A673 (cell line): ENCODE results near the gene KCNK5.

Experiments used
- EZH2 ChIP-seq: fragments of 200-600 bp; sonication (generic); IDR thresholded peaks from 2 replicates; pipeline ENCODE4 v1.6.1; 2017; ENCODE audit warnings: borderline replicate concordance, low read depth, mild to moderate bottlenecking, mixed read lengths, antibody characterized with exemption, low read length; ENCODE audit not compliant: poor library complexity, severe bottlenecking
- TF ChIP-seq, protein P1 (sequence below): fragments of 300-800, 200-600 bp; sonication (generic); conservative IDR thresholded peaks from 2 replicates; pipeline ENCODE4 v1.5.1; 2017; ENCODE audit warnings: low read depth, mild to moderate bottlenecking, antibody characterized with exemption, low read length, moderate library complexity, mixed read lengths

DNA sequence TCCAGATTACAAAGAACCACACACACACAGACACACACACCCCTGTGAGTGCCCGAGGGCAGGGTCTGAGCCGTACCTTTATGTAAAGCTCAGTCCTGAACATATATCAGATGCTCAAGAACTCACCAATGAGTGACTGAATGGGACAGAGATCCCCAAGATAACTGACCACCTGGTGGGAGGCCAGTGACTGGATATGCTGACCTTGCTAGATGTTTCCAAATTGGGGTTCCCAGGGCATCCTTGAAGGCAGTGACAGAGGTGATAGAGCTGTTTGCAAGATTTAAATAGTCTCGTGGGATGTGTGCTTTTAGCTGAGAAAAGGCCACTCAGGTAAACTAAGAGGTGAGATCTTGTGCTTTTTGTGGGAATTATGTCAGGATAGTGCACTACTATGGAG, 45.6 kb upstream of the KCNK5 start:
- TF ChIP-seq, protein P1, sequence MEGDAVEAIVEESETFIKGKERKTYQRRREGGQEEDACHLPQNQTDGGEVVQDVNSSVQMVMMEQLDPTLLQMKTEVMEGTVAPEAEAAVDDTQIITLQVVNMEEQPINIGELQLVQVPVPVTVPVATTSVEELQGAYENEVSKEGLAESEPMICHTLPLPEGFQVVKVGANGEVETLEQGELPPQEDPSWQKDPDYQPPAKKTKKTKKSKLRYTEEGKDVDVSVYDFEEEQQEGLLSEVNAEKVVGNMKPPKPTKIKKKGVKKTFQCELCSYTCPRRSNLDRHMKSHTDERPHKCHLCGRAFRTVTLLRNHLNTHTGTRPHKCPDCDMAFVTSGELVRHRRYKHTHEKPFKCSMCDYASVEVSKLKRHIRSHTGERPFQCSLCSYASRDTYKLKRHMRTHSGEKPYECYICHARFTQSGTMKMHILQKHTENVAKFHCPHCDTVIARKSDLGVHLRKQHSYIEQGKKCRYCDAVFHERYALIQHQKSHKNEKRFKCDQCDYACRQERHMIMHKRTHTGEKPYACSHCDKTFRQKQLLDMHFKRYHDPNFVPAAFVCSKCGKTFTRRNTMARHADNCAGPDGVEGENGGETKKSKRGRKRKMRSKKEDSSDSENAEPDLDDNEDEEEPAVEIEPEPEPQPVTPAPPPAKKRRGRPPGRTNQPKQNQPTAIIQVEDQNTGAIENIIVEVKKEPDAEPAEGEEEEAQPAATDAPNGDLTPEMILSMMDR, result no peak
- no peak for TF ChIP-seq EZH2
